ENCODE data around the gene LMF1. TPM values are rescaled to one million over a fixed set of nuclear protein-coding genes. Genes with fewer than 3 reads are reported as not detected.
"Not testable (repeated sequence)": the region's sequence is repeated elsewhere in the genome, so short reads cannot be mapped to it uniquely, and the experiment has no call there.

The LMF1 gene
- total RNA-seq, 4 donors from 2014 or later: 23.2 to 97.8 (median 89.1) TPM

DNA sequence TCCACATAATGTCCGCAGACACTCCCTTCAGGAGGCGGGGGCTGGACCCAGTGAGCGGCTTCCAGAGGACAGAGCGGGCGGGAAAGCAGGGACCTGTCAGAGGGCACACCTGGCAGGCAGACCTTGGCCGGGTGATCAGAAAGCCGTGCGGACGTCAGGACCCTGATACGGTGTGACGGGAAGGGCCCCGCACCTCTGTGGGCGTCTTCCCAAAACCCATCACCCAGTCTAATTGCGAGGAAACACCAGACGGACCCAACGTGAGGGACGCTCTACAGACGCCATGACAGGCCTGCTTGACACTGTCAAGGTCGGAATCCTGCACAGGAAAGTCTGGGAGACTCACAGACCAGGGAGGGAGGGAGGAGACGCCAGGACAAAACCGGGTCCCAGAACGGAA is 8.4 kb downstream of the LMF1 start:
- no peak for DNase-seq
- no peaks in the 10 kb centered on the region for H3K36me3 ChIP-seq
- H3K4me1 ChIP-seq: peaks cover 14 to 20% of the 10 kb centered on the region in 2 donors
- TF ChIP-seq, protein P1, sequence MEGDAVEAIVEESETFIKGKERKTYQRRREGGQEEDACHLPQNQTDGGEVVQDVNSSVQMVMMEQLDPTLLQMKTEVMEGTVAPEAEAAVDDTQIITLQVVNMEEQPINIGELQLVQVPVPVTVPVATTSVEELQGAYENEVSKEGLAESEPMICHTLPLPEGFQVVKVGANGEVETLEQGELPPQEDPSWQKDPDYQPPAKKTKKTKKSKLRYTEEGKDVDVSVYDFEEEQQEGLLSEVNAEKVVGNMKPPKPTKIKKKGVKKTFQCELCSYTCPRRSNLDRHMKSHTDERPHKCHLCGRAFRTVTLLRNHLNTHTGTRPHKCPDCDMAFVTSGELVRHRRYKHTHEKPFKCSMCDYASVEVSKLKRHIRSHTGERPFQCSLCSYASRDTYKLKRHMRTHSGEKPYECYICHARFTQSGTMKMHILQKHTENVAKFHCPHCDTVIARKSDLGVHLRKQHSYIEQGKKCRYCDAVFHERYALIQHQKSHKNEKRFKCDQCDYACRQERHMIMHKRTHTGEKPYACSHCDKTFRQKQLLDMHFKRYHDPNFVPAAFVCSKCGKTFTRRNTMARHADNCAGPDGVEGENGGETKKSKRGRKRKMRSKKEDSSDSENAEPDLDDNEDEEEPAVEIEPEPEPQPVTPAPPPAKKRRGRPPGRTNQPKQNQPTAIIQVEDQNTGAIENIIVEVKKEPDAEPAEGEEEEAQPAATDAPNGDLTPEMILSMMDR (IDR thresholded peaks at IDR 0.05): no peak
- TF ChIP-seq POLR2A (IDR thresholded peaks at IDR 0.05): no peak
- no peak overlapping the region for H3K4me3 ChIP-seq (replicated peaks in 1 of 3)
- intact Hi-C loops (cut with DNase I): no loop called here
- no peaks in the 10 kb centered on the region for H3K27me3 ChIP-seq
- WGBS, 2 donors: 92 to 96% methylated on average over 22 of the region's 22 CpGs
- H3K27ac ChIP-seq: no peak overlapping the region
- no peaks in the 10 kb centered on the region for H3K9me3 ChIP-seq

DNA sequence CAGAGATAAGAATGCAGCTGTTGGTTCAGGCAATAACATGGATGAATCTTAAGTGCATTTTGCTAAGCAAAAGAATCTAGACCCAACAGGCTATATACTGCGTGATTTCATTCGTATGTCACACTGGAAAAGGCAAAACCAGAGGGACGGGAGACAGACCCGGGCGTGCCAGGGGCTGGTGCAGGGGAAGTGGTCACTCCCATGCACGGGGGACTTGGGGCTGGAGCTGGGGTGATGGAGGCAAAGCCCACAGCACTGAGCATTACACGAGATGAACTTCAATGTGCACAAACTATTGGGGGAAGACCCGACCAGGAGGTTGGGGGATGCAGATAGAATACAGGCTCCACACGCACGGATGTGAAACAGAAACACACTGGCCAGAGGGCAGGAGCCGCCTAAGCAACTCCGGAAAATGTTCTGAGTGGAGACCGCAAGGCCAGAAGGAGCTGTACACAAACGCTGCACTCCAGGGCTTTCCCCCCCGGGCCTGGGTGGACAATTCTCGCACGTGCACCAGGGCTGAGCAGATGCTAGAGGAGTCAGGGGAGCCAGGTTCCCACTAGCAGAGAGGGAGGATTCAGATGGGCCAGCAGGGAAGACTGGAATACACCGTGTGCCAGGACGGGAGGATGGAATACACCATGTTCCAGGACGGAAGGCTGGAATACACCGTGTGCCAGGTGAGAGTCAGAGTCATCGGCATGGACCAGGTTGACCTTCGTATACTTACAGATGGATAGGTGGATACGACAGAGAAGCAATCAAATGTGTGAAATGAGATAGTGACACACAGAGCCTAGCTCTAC is 11.3 kb downstream of the LMF1 start:
- Histone ChIP-seq H3K27ac (no peak overlapping the region), H3K4me1 (peaks cover 14% of the 10 kb centered on the region in 2 donors), H3K4me3 (replicated peaks in 1 of 3) (no peak overlapping the region), H3K27me3 (no peaks in the 10 kb centered on the region), H3K36me3 (no peaks in the 10 kb centered on the region), H3K9me3 (no peaks in the 10 kb centered on the region)
- 91 to 92% methylated on average over 24 of the region's 24 CpGs for WGBS, 2 donors
- DNase-seq: no peak
- TF ChIP-seq, protein P1 (IDR thresholded peaks at IDR 0.05): no peak
- no peak for TF ChIP-seq POLR2A (IDR thresholded peaks at IDR 0.05)
- intact Hi-C loops (cut with DNase I): no loop called here

- H3K36me3 ChIP-seq; H3K27me3 ChIP-seq; H3K9me3 ChIP-seq; H3K27ac ChIP-seq; DNase-seq; H3K4me3 ChIP-seq (replicated peaks in 1 of 3); H3K4me1 ChIP-seq; intact Hi-C loops (cut with DNase I): not testable (repeated sequence)
- WGBS, 2 donors: 94 to 96% methylated on average over 27 of the region's 27 CpGs
These were observed 15.0 kb downstream of the LMF1 start for GRCh38 chr16:955766-956165.

- H3K27me3 ChIP-seq; H3K4me1 ChIP-seq; H3K27ac ChIP-seq; H3K9me3 ChIP-seq; intact Hi-C loops (cut with DNase I); H3K4me3 ChIP-seq (replicated peaks in 1 of 3); H3K36me3 ChIP-seq; DNase-seq: not testable (repeated sequence)
- 90 to 97% methylated on average over 4 to 5 of the region's 7 CpGs for WGBS, 2 donors
These were observed 17.0 kb downstream of the LMF1 start for GRCh38 chr16:953818-954217.

DNA sequence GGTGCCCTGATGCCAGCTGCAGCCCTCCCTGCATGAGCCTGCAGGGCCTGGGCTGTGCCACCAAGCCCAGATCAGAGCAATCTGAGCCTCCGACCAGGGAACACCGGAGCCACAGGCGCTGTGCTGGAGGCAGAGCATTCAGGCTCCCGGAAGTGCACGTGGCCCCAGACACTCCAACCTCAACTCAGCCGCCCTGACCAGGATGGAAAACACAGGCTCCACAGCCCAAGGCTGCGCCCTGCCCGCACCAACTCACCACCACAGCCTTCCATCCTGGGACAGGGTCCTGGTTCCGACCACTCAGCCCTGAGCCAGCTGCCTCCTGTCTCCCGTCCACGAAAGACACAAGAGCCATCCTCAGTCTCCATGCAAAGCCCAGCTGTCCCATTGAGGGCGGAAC is 18.5 kb downstream of the LMF1 start:
- Histone ChIP-seq H3K9me3 (no peaks in the 10 kb centered on the region), H3K36me3 (no peaks in the 10 kb centered on the region), H3K4me1 (no peaks in the 10 kb centered on the region), H3K4me3 (replicated peaks in 1 of 3) (no peak overlapping the region), H3K27me3 (no peaks in the 10 kb centered on the region), H3K27ac (no peak overlapping the region)
- 90 to 92% methylated on average over 4 to 9 of the region's 12 CpGs for WGBS, 2 donors
- no peak for DNase-seq
- intact Hi-C loops (cut with DNase I): no loop called here
- TF ChIP-seq POLR2A (IDR thresholded peaks at IDR 0.05): no peak
- TF ChIP-seq, protein P1 (IDR thresholded peaks at IDR 0.05): no peak

DNA sequence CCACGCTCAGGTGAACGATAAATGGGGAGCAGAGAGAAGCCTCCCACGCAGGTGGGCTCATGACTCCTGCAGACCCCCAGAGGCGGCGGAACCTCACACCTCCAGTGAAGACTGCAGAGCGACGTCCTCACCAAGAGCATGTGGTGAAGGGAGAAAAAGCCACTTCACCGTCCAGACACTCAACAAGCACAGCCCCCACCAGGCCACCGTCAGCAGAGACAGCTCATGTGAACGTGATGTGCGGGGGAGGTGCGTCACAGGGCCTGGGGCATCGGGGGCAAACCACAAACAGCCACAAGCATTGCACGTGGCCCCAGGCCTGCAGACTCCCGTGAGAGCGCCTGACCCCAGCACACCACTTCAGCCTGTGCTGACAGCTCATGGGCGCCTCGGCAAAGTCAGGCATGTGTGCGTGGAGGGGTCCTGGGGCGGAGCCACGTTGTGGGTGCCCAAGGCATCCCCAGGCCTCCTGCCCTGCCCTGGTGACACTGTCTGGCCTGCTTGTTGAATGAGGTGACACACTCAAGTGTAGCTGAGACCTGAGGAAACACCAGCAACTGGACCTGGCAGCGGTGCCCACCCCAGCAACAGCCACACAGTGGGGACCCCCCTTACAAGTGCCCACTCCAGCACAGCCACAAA is 19.0 kb downstream of the LMF1 start:
- intact Hi-C loops (cut with DNase I): no loop called here
- WGBS, 2 donors: 92 to 93% methylated on average over 13 to 15 of the region's 22 CpGs
- H3K27me3 ChIP-seq: no peaks in the 10 kb centered on the region
- H3K36me3 ChIP-seq: no peaks in the 10 kb centered on the region
- TF ChIP-seq, protein P1 (IDR thresholded peaks at IDR 0.05): no peak
- TF ChIP-seq POLR2A (IDR thresholded peaks at IDR 0.05): no peak
- no peak for DNase-seq
- no peak overlapping the region for H3K27ac ChIP-seq
- H3K4me1 ChIP-seq: no peaks in the 10 kb centered on the region
- no peak overlapping the region for H3K4me3 ChIP-seq (replicated peaks in 1 of 3)
- no peaks in the 10 kb centered on the region for H3K9me3 ChIP-seq

GRCh38 chr16:950733-951573 is 19.8 kb downstream of the LMF1 start:
- 81 to 87% methylated on average over 27 of the region's 27 CpGs for WGBS, 2 donors
- intact Hi-C loops (cut with DNase I); H3K36me3 ChIP-seq: not testable (repeated sequence)

GRCh38 chr16:948767-949166 is 22.0 kb downstream of the LMF1 start:
- peaks cover 13 to 17% of the 10 kb centered on the region in 2 donors for H3K4me1 ChIP-seq
- H3K27me3 ChIP-seq; H3K27ac ChIP-seq; H3K36me3 ChIP-seq; intact Hi-C loops (cut with DNase I); H3K4me3 ChIP-seq (replicated peaks in 1 of 3); DNase-seq; H3K9me3 ChIP-seq: not testable (repeated sequence)
- WGBS, 2 donors: 83 to 88% methylated on average over 18 of the region's 18 CpGs

More at GRCh38 chr16:950733-951573, 19.8 kb downstream of the LMF1 start:
- H3K27ac ChIP-seq; H3K9me3 ChIP-seq; DNase-seq; H3K4me1 ChIP-seq; H3K27me3 ChIP-seq; H3K4me3 ChIP-seq (replicated peaks in 1 of 3): not testable (repeated sequence)
